ENCODE data around the gene MEI1.
"Not testable (repeated sequence)": the region's sequence is repeated elsewhere in the genome, so short reads cannot be mapped to it uniquely, and the experiment has no call there.

Gene MEI1

GRCh38 chr22:41834005-41834944, 135.0 kb downstream of the MEI1 start:
- DNase-seq (ENCODE audit: extremely low read depth in 1 of 2, low read depth in 1 of 2): no peak

- not testable (repeated sequence) for DNase-seq (ENCODE audit: extremely low read depth in 1 of 2, low read depth in 1 of 2)
These were observed 136.2 kb downstream of the MEI1 start for GRCh38 chr22:41835462-41835861.

DNA sequence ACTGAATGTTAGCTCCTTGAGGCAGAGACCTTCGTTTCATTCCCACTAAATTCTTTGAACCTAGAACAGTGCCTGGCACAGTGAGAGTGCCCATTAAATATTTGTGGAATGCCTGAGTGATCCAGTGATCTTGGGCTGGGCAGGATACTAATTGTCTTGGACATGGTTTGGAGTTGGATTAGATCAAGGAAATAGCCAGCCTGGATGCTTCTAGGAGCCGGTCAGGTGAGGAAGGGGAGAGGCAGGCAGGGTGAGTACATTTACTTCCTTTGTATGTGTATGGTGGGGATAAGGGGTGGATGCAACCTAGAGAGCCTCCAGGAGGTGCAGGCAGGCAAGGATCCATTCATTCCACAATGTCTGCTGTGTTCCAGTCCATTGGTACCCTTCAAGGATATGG, 137.2 kb downstream of the MEI1 start:
- no peak for DNase-seq (ENCODE audit: extremely low read depth in 1 of 2, low read depth in 1 of 2)

GRCh38 chr22:41838842-41839618, 139.7 kb downstream of the MEI1 start:
- DNase-seq (ENCODE audit: extremely low read depth in 1 of 2, low read depth in 1 of 2): no peak

DNA sequence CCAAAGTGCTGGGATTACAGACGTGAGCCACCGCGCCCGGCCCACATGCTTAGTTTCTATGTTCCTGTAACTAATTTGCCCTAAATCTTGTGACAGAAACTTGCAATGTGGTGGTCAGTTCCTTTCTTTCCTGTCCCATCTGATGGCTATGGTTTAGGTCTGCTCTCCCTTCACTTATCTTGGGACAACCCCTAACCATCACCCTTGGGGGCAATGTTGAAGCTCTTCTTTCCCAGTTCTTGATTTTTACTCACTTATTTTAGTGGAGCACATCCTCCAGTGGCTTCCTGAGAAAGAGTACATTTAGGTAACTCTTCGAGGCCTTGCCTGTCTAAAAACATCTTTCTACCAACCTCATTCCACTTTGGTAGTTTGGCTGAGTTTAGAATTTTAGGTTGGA, 140.9 kb downstream of the MEI1 start:
- no peak for DNase-seq (ENCODE audit: extremely low read depth in 1 of 2, low read depth in 1 of 2)

GRCh38 chr22:41841085-41841712, 141.9 kb downstream of the MEI1 start:
- no peak for DNase-seq (ENCODE audit: extremely low read depth in 1 of 2, low read depth in 1 of 2)

GRCh38 chr22:41842996-41843970, 144.0 kb downstream of the MEI1 start:
- DNase-seq (ENCODE audit: extremely low read depth in 1 of 2, low read depth in 1 of 2): no peak

GRCh38 chr22:41844036-41844435, 144.7 kb downstream of the MEI1 start:
- no peak for DNase-seq (ENCODE audit: extremely low read depth in 1 of 2, low read depth in 1 of 2)

DNA sequence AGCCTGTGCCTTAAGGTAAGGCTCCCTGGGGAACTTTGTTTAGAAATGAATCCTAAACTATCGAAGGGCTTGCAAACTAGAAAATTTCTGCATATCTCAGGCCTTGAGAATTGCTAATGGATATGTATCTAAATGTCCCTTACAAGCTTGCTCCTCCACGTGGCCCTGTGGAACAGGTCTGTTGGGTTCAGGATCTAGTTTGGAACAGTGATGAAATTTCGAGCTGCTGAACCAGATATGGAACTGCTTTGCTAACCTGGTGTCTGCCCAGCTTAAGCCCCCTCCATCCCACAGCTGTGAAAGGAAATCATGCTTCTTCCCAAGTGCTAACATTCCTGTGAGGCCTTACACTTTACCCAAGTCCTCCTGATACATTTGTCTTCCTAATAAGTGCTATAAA, 145.2 kb downstream of the MEI1 start:
- no peak for DNase-seq (ENCODE audit: extremely low read depth in 1 of 2, low read depth in 1 of 2)

- DNase-seq (ENCODE audit: extremely low read depth in 1 of 2, low read depth in 1 of 2): no peak
These were observed 146.3 kb downstream of the MEI1 start for GRCh38 chr22:41845380-41846267.

GRCh38 chr22:41846268-41846987, 147.1 kb downstream of the MEI1 start:
- no peak for DNase-seq (ENCODE audit: extremely low read depth in 1 of 2, low read depth in 1 of 2)

- DNase-seq (ENCODE audit: extremely low read depth in 1 of 2, low read depth in 1 of 2): no peak
These were observed 148.0 kb downstream of the MEI1 start for GRCh38 chr22:41847300-41847699.

DNA sequence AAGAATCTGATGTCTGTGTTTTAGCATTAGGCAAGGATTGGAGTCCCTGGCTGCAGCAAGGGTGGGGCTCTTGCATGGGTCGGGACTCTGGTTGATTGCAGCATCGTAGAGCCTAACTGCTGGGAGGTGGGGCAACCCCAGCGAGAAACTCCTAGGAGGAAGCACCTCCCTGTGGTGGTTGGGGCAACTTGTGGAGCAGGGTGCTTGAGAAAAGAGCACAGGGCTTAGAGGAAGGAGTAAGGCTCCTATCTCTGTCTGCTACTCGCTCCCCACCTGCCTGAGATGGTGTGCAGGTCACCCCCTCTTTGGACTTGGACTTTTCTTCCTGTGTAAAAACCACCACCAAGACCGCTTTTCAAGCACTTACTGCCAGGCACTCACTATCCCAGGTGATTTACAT, 149.2 kb downstream of the MEI1 start:
- DNase-seq (ENCODE audit: extremely low read depth in 1 of 2, low read depth in 1 of 2): no peak
